HCEC 1CT (cell line): ENCODE results near the gene CAV2.

ENCODE experiments used
- DNase-seq: peaks from one replicate; pipeline ENCODE4 v3.0.0-alpha.2; 2017

CAV2 gene

GRCh38 chr7:116496653-116497052 is 2.9 kb upstream of the CAV2 start:
- DNase-seq: no peak

- no peak for DNase-seq
Observed at GRCh38 chr7:116497708-116498107, 1.8 kb upstream of the CAV2 start.

- peak; percentile 51 for DNase-seq
Observed at GRCh38 chr7:116500078-116500853, 728 bp downstream of the CAV2 start.

GRCh38 chr7:116501425-116502167 is 2.1 kb downstream of the CAV2 start:
- no peak for DNase-seq

- no peak for DNase-seq
Observed at GRCh38 chr7:116502201-116503096, 2.9 kb downstream of the CAV2 start.

GRCh38 chr7:116503835-116504234 is 4.3 kb downstream of the CAV2 start:
- no peak for DNase-seq

- no peak for DNase-seq
Observed at GRCh38 chr7:116505278-116505677, 5.7 kb downstream of the CAV2 start.

GRCh38 chr7:116505823-116506222 is 6.3 kb downstream of the CAV2 start:
- DNase-seq: no peak

- DNase-seq: no peak
Observed at GRCh38 chr7:116509982-116510579, 10.5 kb downstream of the CAV2 start.

GRCh38 chr7:116510795-116511194 is 11.3 kb downstream of the CAV2 start:
- no peak for DNase-seq

GRCh38 chr7:116511552-116512519 is 12.3 kb downstream of the CAV2 start:
- DNase-seq: peak; percentile 73

- DNase-seq: peak; percentile 49
Observed at GRCh38 chr7:116512520-116513188, 13.1 kb downstream of the CAV2 start.

- DNase-seq: no peak
Observed at GRCh38 chr7:116515584-116515983, 16.0 kb downstream of the CAV2 start.

- DNase-seq: no peak
Observed at GRCh38 chr7:116516324-116516723, 16.8 kb downstream of the CAV2 start.

GRCh38 chr7:116517626-116518025 is 18.1 kb downstream of the CAV2 start:
- no peak for DNase-seq

- DNase-seq: no peak
Observed at GRCh38 chr7:116518961-116519360, 19.4 kb downstream of the CAV2 start.

GRCh38 chr7:116521046-116521664 is 21.6 kb downstream of the CAV2 start:
- DNase-seq: peak; percentile 69

- DNase-seq: peak; percentile 93
Observed at GRCh38 chr7:116522247-116522646, 22.7 kb downstream of the CAV2 start.

- no peak for DNase-seq
Observed at GRCh38 chr7:116524221-116524608, 24.7 kb downstream of the CAV2 start.

- DNase-seq: peak; percentile 97
Observed at GRCh38 chr7:116524609-116525297, 25.2 kb downstream of the CAV2 start, which contains the start of gene CAV1. Gene CAV1 (plus strand): TSS chr7:116525036. CDS start chr7:116525063, 27 bp downstream.
